GM19099 (cell line): Measurements from ENCODE around the gene LRRC7.

Source experiments
- POLR2A ChIP-seq: IDR thresholded peaks from 3 replicates; pipeline ENCODE4 v1.6.1; 2011; ENCODE audit warnings: low read depth; ENCODE audit not compliant: insufficient read length; ENCODE audit errors: extremely low read depth

LRRC7 gene

DNA sequence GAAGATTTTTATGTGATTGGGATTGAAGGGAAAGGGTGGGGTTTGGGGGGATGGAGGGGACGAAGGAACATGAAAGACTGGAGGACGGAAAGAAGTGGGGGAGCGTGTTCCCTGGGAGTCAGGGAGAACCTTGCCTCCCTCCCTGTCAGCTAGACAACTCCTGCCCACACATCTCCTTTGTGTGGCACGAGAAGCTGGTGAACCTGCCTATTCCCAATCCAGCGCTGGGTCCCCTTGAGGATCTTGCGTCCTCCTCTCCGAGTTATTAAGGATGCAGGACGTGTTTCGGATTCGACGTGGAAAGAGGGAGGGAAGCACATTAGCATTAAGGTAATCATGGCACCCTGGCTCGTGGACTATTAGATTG lies 1.4 kb downstream of the LRRC7 start:
- TF ChIP-seq POLR2A = no peak

- TF ChIP-seq POLR2A = no peak
Observed at GRCh38 chr1:69569576-69570328, 2.0 kb downstream of the LRRC7 start.

DNA sequence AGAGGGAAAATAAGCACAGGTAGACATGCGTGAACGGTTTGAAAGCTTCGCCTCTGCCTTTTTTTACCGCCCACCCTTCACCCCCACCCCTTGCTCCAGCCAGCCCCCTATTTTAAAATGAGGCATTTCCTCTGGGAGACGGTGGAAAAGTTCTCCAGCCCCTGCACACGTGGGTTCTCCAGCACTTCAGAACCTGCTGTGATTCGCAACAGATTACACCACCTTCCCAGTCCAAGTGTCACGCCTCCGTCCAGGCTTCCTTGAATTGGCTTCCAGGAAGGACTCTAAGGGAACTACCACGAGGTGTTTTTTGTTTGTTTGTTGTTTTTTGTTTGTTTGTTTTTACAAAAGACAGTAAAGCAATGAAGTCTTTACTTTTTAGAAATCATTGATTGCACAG lies 2.6 kb downstream of the LRRC7 start:
- TF ChIP-seq POLR2A = no peak

GRCh38 chr1:69572921-69573320 lies 5.2 kb downstream of the LRRC7 start:
- no peak for TF ChIP-seq POLR2A

- no peak for TF ChIP-seq POLR2A
Observed at GRCh38 chr1:69573911-69574310, 6.2 kb downstream of the LRRC7 start.

- TF ChIP-seq POLR2A = no peak
Observed at GRCh38 chr1:69585666-69586065, 17.9 kb downstream of the LRRC7 start.

GRCh38 chr1:69587391-69587790 lies 19.7 kb downstream of the LRRC7 start:
- no peak for TF ChIP-seq POLR2A

DNA sequence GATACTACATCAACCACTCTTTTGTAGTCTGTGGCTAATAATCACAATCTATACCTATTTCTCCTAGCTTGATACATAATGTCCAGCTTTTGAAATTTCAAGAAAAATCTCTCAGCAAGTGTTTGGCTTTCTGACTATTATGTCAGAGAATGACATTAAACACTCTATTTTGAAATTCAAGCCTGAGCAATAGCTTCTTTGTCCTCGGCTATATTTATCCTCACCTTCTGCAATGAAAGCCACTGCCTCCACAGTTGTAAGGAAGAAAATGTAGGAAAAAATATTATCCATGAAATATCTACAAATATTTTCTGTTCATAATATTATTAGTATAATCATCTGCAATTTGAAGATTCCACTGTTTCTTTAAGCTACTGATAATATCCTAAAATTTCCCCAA lies 22.1 kb downstream of the LRRC7 start:
- no peak for TF ChIP-seq POLR2A

GRCh38 chr1:69592341-69592740 lies 24.6 kb downstream of the LRRC7 start:
- TF ChIP-seq POLR2A = no peak

DNA sequence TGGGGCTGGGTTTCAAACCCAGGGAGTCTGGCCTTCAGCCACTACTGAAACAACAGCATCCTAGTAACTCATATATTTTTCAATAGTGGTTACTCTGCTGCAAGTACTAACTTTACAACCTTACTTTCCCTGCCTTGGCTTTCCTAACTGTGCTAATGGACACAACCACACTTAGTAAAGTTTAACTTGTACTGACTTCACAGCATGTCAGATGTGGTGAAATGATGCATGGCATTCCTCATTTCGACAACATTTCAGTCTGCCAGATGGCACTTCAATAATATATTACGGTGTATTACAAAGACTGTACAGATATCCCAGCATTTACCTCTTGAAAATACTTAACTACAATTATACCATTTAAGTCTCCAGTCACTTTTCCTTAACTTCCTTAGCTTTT lies 27.8 kb downstream of the LRRC7 start:
- no peak for TF ChIP-seq POLR2A

- no peak for TF ChIP-seq POLR2A
Observed at GRCh38 chr1:69611316-69611715, 43.6 kb downstream of the LRRC7 start.

GRCh38 chr1:69613414-69613813 lies 45.7 kb downstream of the LRRC7 start:
- no peak for TF ChIP-seq POLR2A

DNA sequence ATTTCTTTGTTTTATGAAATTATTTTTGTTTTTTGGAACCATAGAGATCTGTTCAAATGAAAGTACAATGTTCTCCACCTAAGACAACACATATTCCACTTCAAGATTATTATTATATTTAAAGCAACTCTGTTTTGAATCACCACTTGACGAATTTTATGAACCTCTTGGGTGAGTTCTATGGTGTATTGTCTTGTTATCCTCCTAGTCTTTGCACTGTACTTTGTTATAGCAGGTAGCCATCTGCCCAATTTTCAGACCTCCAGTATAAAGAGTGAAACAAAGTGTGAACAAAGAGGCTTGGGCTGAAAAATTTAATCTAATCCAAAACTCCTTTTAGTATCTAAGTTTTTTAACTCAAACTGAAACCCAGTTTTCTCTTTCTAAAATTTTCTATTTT lies 71.0 kb downstream of the LRRC7 start:
- TF ChIP-seq POLR2A = no peak

GRCh38 chr1:69639159-69639558 lies 71.4 kb downstream of the LRRC7 start:
- no peak for TF ChIP-seq POLR2A

- no peak for TF ChIP-seq POLR2A
Observed at GRCh38 chr1:69643266-69643665, 75.5 kb downstream of the LRRC7 start.

DNA sequence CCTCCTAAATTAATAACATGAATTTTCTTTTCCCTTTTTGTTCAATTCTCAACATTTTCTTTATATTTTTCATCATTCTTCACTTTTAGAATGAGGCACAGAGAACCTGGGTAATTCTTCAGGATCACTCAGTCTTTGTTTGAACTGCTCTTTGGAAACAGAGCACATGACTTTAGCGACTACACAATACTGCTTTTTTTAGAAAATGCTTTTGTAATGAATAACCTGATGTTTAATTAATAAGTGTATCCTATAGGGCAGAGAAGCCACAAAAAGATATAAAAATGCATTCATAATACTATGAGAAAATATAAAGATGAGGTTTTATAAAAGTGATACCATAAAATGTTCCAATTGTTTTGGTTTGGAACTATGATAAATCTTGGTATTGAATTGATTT lies 77.8 kb downstream of the LRRC7 start:
- TF ChIP-seq POLR2A = no peak

DNA sequence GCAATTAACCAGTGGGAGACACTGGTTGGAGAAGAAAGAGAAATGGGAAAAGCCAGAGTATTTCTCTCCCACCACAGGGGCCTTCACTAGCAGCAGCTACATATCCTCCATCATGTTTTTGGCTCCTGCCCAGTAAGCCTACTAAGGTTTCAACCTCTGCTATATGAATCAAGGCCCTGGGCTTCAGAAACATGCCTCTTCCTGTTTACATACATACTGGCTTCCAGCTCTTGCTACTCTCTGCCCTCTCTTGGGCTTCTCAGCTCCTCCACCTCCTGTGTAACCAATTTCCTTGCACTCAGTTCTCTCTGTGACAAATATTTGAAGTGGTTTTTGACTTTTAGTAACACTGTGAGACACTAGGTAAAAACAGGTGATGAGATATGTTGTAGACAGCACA lies 80.8 kb downstream of the LRRC7 start:
- TF ChIP-seq POLR2A = no peak
